ENCODE results near the gene GLRA3.

GLRA3 gene

DNA sequence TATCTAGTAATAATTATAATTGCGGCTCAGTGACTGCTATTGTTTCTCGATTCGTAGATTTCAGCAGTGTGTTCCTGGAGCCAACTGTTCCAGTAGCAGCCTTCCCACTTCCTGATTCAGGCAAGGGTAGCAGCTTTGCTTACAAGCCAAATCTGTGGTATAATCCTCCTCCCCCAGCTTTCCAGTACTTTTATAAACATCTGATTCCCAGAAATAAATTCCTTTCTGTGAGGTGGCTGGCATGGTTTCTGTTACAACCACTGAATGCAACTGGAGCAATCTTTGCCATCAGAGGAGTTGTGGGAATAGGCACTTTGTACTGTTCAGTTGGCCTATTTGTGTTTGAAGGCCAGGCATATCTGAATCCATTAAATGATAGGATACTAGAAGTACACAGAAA, 80.0 kb downstream of the GLRA3 start:
- TF ChIP-seq SUZ12 (IDR thresholded peaks at IDR 0.05; ENCODE audit: extremely low read depth, insufficient read depth, insufficient read length), result no peak
- TF ChIP-seq ZNF274 (IDR thresholded peaks at IDR 0.05; ENCODE audit: low read depth, low read length), result no peak
- TF ChIP-seq YY1 (IDR thresholded peaks at IDR 0.05; ENCODE audit: insufficient read depth, insufficient read length), result no peak
- no peaks in the 10 kb centered on the region for H3K27me3 ChIP-seq (ENCODE audit: insufficient read depth, insufficient read length)
- H3K4me1 ChIP-seq (ENCODE audit: insufficient read depth, insufficient read length), result no peaks in the 10 kb centered on the region
- H3K9ac ChIP-seq (ENCODE audit: insufficient read length, low read depth), result no peak overlapping the region
- H3K4me3 ChIP-seq (ENCODE audit: insufficient read length, low read depth), result no peak overlapping the region
- no peak for DNase-seq (ENCODE audit: low read depth, low spot score)
- H3K9me3 ChIP-seq (ENCODE audit: insufficient read depth, low read length), result no peaks in the 10 kb centered on the region
- H3K36me3 ChIP-seq (ENCODE audit: insufficient read depth, insufficient read length, low read length), result no peaks in the 10 kb centered on the region

DNA sequence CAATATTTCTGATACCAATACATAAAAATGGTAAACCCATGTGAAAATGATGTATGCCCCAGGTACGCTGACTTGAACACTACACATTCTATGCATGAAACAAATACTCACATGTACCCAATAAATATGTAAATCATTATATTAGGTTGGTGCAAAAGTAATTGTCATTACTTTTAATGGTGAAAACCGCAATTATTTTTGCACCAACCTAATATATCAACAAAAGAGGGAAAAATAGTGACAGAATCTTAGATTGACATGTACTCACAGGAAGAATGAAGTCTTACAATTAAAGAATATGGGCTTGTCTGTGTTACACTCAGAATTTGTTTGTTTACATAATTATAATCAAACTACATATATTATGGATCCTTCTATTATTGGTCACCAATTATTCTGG, 82.3 kb downstream of the GLRA3 start:
- Histone ChIP-seq H3K9ac (ENCODE audit: insufficient read length, low read depth) (no peak overlapping the region), H3K4me1 (ENCODE audit: insufficient read depth, insufficient read length) (no peaks in the 10 kb centered on the region), H3K4me3 (ENCODE audit: insufficient read length, low read depth) (no peak overlapping the region), H3K9me3 (ENCODE audit: insufficient read depth, low read length) (no peaks in the 10 kb centered on the region), H3K27me3 (ENCODE audit: insufficient read depth, insufficient read length) (no peaks in the 10 kb centered on the region), H3K36me3 (ENCODE audit: insufficient read depth, insufficient read length, low read length) (no peaks in the 10 kb centered on the region)
- DNase-seq (ENCODE audit: low read depth, low spot score), result no peak
- TF ChIP-seq YY1 (IDR thresholded peaks at IDR 0.05; ENCODE audit: insufficient read depth, insufficient read length), result no peak
- TF ChIP-seq SUZ12 (IDR thresholded peaks at IDR 0.05; ENCODE audit: extremely low read depth, insufficient read depth, insufficient read length), result no peak
- no peak for TF ChIP-seq ZNF274 (IDR thresholded peaks at IDR 0.05; ENCODE audit: low read depth, low read length)

DNA sequence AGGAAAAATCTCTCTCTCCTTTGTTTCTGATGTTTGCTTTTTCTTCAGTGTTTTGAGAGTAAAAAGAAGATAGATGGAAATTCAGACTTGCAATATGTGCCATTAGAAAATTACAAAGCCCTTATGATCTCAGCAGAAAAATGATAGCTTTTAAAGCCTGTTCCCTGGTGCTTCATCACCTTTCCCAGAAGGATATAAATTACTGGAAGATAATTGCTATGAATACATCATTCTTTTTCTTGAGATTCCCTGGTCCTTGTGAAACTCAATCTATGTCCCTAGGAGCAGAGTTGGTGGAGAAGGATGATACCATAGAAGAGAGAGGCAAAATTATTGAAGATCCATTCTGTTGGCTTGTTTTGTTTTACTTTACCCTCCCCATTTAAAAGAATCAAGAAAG, 86.5 kb downstream of the GLRA3 start:
- Histone ChIP-seq H3K36me3 (ENCODE audit: insufficient read depth, insufficient read length, low read length) (no peaks in the 10 kb centered on the region), H3K9ac (ENCODE audit: insufficient read length, low read depth) (no peak overlapping the region), H3K4me3 (ENCODE audit: insufficient read length, low read depth) (no peak overlapping the region), H3K4me1 (ENCODE audit: insufficient read depth, insufficient read length) (no peaks in the 10 kb centered on the region), H3K27me3 (ENCODE audit: insufficient read depth, insufficient read length) (no peaks in the 10 kb centered on the region), H3K9me3 (ENCODE audit: insufficient read depth, low read length) (no peaks in the 10 kb centered on the region)
- no peak for DNase-seq (ENCODE audit: low read depth, low spot score)
- no peak for TF ChIP-seq SUZ12 (IDR thresholded peaks at IDR 0.05; ENCODE audit: extremely low read depth, insufficient read depth, insufficient read length)
- no peak for TF ChIP-seq ZNF274 (IDR thresholded peaks at IDR 0.05; ENCODE audit: low read depth, low read length)
- no peak for TF ChIP-seq YY1 (IDR thresholded peaks at IDR 0.05; ENCODE audit: insufficient read depth, insufficient read length)

DNA sequence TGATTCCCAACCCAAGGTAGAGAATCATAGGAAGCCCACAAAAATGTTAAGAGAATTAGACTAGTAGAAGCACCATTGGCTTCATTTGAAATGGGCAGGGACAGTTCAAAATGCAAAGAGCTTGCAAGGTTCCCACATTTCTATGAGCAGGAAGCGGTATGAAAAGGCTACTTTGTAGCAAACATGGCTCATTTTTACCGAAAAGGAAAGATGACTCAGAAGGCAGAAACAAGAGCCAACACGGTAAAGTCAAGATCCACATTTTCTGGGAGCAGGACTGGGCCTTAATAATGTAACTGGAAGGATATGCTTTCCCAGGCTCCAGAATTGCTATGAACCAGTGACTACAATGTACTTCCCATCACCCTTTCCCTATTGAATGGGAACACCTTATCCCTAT, 89.5 kb downstream of the GLRA3 start:
- Histone ChIP-seq H3K27me3 (ENCODE audit: insufficient read depth, insufficient read length) (no peaks in the 10 kb centered on the region), H3K4me1 (ENCODE audit: insufficient read depth, insufficient read length) (no peaks in the 10 kb centered on the region), H3K36me3 (ENCODE audit: insufficient read depth, insufficient read length, low read length) (no peaks in the 10 kb centered on the region), H3K9ac (ENCODE audit: insufficient read length, low read depth) (no peak overlapping the region), H3K4me3 (ENCODE audit: insufficient read length, low read depth) (no peak overlapping the region), H3K9me3 (ENCODE audit: insufficient read depth, low read length) (no peaks in the 10 kb centered on the region)
- TF ChIP-seq ZNF274 (IDR thresholded peaks at IDR 0.05; ENCODE audit: low read depth, low read length) (no peak), YY1 (IDR thresholded peaks at IDR 0.05; ENCODE audit: insufficient read depth, insufficient read length) (no peak), SUZ12 (IDR thresholded peaks at IDR 0.05; ENCODE audit: extremely low read depth, insufficient read depth, insufficient read length) (no peak)
- DNase-seq (ENCODE audit: low read depth, low spot score), result no peak

DNA sequence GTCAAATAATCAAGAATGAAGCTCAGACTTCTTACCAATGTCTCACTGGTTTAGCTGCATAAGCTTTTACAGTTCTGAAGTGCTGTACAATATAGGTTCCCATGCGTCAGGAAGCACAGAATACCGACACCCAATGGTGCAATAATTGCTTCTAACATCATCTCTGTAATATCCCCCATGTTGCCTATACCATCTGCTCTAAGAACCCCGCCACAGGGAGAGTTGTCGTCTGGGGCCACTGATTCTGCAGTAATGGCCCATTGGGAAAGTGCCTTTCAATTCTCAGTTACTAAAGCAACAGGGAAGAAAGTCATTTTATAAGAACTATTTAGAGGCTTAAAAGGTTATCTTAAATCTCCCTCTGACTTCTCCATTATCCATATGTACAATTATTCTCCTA, 94.9 kb downstream of the GLRA3 start:
- TF ChIP-seq SUZ12 (IDR thresholded peaks at IDR 0.05; ENCODE audit: extremely low read depth, insufficient read depth, insufficient read length) (no peak), ZNF274 (IDR thresholded peaks at IDR 0.05; ENCODE audit: low read depth, low read length) (no peak), YY1 (IDR thresholded peaks at IDR 0.05; ENCODE audit: insufficient read depth, insufficient read length) (no peak)
- Histone ChIP-seq H3K4me1 (ENCODE audit: insufficient read depth, insufficient read length) (no peaks in the 10 kb centered on the region), H3K9me3 (ENCODE audit: insufficient read depth, low read length) (no peaks in the 10 kb centered on the region), H3K27me3 (ENCODE audit: insufficient read depth, insufficient read length) (no peaks in the 10 kb centered on the region), H3K4me3 (ENCODE audit: insufficient read length, low read depth) (no peak overlapping the region), H3K36me3 (ENCODE audit: insufficient read depth, insufficient read length, low read length) (no peaks in the 10 kb centered on the region), H3K9ac (ENCODE audit: insufficient read length, low read depth) (no peak overlapping the region)
- DNase-seq (ENCODE audit: low read depth, low spot score), result no peak

DNA sequence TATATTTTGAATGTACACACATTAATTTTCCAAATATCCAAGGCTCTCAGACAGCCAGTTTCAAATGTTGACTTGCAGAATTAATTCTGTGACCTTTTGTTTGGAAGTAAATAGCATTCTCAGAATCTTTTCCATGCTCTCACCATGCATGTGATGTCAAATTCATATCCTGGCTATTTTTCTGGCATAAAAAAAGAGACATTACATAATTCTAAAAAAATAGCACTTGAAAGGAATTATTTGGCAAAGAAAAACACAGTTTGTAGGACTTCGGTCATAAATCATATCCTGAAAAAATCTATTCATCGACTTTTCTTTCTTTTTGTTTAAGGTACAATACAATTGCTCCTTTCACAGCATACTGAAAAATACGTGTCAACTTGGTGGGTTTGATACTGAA, 111.2 kb downstream of the GLRA3 start:
- no peaks in the 10 kb centered on the region for H3K36me3 ChIP-seq (ENCODE audit: insufficient read depth, insufficient read length, low read length)
- no peaks in the 10 kb centered on the region for H3K4me1 ChIP-seq (ENCODE audit: insufficient read depth, insufficient read length)
- H3K4me3 ChIP-seq (ENCODE audit: insufficient read length, low read depth), result no peak overlapping the region
- H3K27me3 ChIP-seq (ENCODE audit: insufficient read depth, insufficient read length), result no peaks in the 10 kb centered on the region
- H3K9ac ChIP-seq (ENCODE audit: insufficient read length, low read depth), result no peak overlapping the region
- no peaks in the 10 kb centered on the region for H3K9me3 ChIP-seq (ENCODE audit: insufficient read depth, low read length)
- no peak for TF ChIP-seq YY1 (IDR thresholded peaks at IDR 0.05; ENCODE audit: insufficient read depth, insufficient read length)
- no peak for TF ChIP-seq ZNF274 (IDR thresholded peaks at IDR 0.05; ENCODE audit: low read depth, low read length)
- TF ChIP-seq SUZ12 (IDR thresholded peaks at IDR 0.05; ENCODE audit: extremely low read depth, insufficient read depth, insufficient read length), result no peak
- no peak for DNase-seq (ENCODE audit: low read depth, low spot score)

DNA sequence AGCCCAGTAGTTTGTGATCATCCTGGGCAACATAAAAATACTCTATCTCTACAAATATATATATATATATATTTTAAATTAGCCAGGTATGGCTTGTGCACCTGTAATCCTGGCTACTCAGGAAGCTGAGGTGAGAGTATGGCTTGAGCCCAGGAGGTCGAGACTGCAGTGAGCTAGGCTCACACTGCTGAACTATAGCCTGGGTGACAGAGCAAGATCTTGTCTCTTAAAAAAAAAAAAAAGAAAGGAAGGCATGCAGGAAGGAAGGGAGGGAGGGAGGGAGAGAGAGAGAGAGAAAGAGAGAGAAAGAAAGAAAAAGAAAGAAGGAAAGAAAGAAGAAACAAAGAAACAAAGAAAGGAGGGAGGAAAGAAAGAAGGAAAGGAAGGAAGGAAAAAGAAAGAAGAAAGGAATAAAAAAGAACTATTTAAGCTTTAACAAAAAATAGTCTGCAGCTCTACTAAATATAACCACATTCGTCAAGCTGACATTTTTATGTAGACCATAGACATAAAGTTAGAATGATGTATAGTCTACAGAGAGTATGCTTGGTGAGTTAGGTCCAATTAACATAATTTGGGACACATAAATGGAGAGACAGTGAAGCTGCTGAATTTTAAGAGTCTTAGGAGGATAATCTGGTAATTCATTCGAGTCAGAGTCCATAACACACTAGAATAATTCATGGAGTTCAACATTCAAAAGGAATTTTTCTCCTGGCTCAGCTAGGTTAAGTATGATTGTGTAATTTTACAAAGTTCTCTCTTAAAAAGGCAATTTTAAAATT, 111.9 kb downstream of the GLRA3 start:
- H3K36me3 ChIP-seq (ENCODE audit: insufficient read depth, insufficient read length, low read length), result no peaks in the 10 kb centered on the region
- TF ChIP-seq ZNF274 (IDR thresholded peaks at IDR 0.05; ENCODE audit: low read depth, low read length) (no peak), YY1 (IDR thresholded peaks at IDR 0.05; ENCODE audit: insufficient read depth, insufficient read length) (no peak), SUZ12 (IDR thresholded peaks at IDR 0.05; ENCODE audit: extremely low read depth, insufficient read depth, insufficient read length) (no peak)
- H3K9me3 ChIP-seq (ENCODE audit: insufficient read depth, low read length), result no peaks in the 10 kb centered on the region
- no peaks in the 10 kb centered on the region for H3K27me3 ChIP-seq (ENCODE audit: insufficient read depth, insufficient read length)
- no peaks in the 10 kb centered on the region for H3K4me1 ChIP-seq (ENCODE audit: insufficient read depth, insufficient read length)
- no peak for DNase-seq (ENCODE audit: low read depth, low spot score)
- H3K9ac ChIP-seq (ENCODE audit: insufficient read length, low read depth), result no peak overlapping the region
- H3K4me3 ChIP-seq (ENCODE audit: insufficient read length, low read depth), result no peak overlapping the region

All from NT2/D1 (cell line).